ENCODE results near the gene PRKCB.

DNA sequence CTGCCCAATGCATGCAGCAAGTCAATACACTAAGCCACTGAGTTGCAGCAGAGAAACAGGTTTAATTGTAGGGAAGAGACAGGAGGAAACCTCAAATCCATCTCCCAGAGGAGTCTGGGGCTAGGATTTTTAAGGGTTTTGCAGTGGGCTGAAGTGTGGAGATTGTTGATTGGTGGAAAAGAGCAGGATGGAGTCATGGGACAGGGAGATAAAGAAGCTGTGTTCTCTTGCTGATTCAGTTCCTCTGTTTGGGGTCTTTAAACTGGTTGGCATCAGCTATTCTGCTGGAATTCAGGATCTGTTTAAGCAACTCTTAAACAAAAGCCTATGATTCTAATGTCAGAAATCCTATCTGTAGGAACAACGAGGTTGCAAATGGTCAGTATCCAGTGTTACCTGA is 239.5 kb downstream of the PRKCB start:
- TF ChIP-seq, protein P1, sequence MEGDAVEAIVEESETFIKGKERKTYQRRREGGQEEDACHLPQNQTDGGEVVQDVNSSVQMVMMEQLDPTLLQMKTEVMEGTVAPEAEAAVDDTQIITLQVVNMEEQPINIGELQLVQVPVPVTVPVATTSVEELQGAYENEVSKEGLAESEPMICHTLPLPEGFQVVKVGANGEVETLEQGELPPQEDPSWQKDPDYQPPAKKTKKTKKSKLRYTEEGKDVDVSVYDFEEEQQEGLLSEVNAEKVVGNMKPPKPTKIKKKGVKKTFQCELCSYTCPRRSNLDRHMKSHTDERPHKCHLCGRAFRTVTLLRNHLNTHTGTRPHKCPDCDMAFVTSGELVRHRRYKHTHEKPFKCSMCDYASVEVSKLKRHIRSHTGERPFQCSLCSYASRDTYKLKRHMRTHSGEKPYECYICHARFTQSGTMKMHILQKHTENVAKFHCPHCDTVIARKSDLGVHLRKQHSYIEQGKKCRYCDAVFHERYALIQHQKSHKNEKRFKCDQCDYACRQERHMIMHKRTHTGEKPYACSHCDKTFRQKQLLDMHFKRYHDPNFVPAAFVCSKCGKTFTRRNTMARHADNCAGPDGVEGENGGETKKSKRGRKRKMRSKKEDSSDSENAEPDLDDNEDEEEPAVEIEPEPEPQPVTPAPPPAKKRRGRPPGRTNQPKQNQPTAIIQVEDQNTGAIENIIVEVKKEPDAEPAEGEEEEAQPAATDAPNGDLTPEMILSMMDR (IDR thresholded peaks at IDR 0.05; ENCODE audit: low read depth, low read length), result no peak
- TF ChIP-seq, protein P2, sequence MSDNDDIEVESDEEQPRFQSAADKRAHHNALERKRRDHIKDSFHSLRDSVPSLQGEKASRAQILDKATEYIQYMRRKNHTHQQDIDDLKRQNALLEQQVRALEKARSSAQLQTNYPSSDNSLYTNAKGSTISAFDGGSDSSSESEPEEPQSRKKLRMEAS (IDR thresholded peaks at IDR 0.05; ENCODE audit: low read depth, low read length), result no peak
- TF ChIP-seq POLR2A (IDR thresholded peaks at IDR 0.05; ENCODE audit: extremely low read depth, insufficient read length) (no peak), MYC (IDR thresholded peaks at IDR 0.05; ENCODE audit: low read depth, low read length) (no peak)

Measured in NB4 (cell line).